CD4-positive, alpha-beta memory T cell (primary cell): ENCODE measurements around the gene BRINP2. TPM values are rescaled to one million over a fixed set of nuclear protein-coding genes. Genes with fewer than 3 reads are reported as not detected.

Experiments
- CTCF ChIA-PET: fragments of 350-600 bp; sonication (Branson Sonifier 250); formaldehyde crosslinking; loops from one replicate; lab custom pipeline; 2021; ENCODE audit warnings: inconsistent platforms; ENCODE audit not compliant: partially characterized antibody; lab: Charles Lee
- POLR2A ChIA-PET: fragments of 350-600 bp; sonication (Branson Sonifier 250); formaldehyde crosslinking; loops from one replicate; lab custom pipeline; 2021; ENCODE audit not compliant: partially characterized antibody; lab: Charles Lee
- DNase-seq, 5 donors: peaks; one replicate each; pipeline versions ENCODE4 v3.0.0 to v3.0.0-alpha.2; 2020 to 2022; ENCODE audit warnings: mixed read lengths in 1 of 5
- H3K27ac ChIP-seq: one replicate; pipeline ENCODE4 v1.7.0; 2013; ENCODE audit warnings: low read depth, low read length
- H3K27me3 ChIP-seq: 2 replicates; pipeline ENCODE4 v1.7.0; 2013; ENCODE audit warnings: mild to moderate bottlenecking, low read length, moderate library complexity; ENCODE audit not compliant: insufficient read depth
- H3K36me3 ChIP-seq: 2 replicates; pipeline ENCODE4 v1.7.0; 2013; ENCODE audit warnings: mild to moderate bottlenecking, low read length, moderate library complexity; ENCODE audit not compliant: insufficient read depth
- H3K4me1 ChIP-seq: 2 replicates; pipeline ENCODE4 v1.7.0; 2013; ENCODE audit warnings: mild to moderate bottlenecking, low read length, moderate library complexity; ENCODE audit not compliant: insufficient read depth
- H3K4me3 ChIP-seq, 2 donors: one replicate each; pipeline ENCODE4 v1.7.0; 2013; ENCODE audit warnings: low read length in 2 of 2, mild to moderate bottlenecking in 1 of 2
- H3K9me3 ChIP-seq, 2 donors: one replicate each; pipeline ENCODE4 v1.7.0; 2013; ENCODE audit warnings: low read length in 2 of 2, control low read depth in 1 of 2; ENCODE audit not compliant: control insufficient read depth in 1 of 2
- H3K27ac Mint-ChIP-seq, 7 donors: one replicate each; pipeline ENCODE4 v1.8.0; 2020 to 2021; ENCODE audit warnings: mixed read lengths in 7 of 7, mild to moderate bottlenecking in 6 of 7, inconsistent platforms in 3 of 7, moderate library complexity in 3 of 7
- H3K27me3 Mint-ChIP-seq, 2 donors: one replicate each; pipeline ENCODE4 v1.8.0; 2020 to 2021; ENCODE audit warnings: mixed read lengths in 2 of 2
- H3K36me3 Mint-ChIP-seq, 2 donors: one replicate each; pipeline ENCODE4 v1.8.0; 2020 to 2021; ENCODE audit warnings: mixed read lengths in 2 of 2, inconsistent platforms in 1 of 2, mild to moderate bottlenecking in 1 of 2
- H3K4me1 Mint-ChIP-seq, 4 donors: one replicate each; pipeline ENCODE4 v1.8.0; 2020 to 2021; ENCODE audit warnings: mixed read lengths in 4 of 4, mild to moderate bottlenecking in 1 of 4
- H3K4me3 Mint-ChIP-seq, 8 donors: one replicate each; pipeline ENCODE4 v1.8.0; 2020 to 2021; ENCODE audit warnings: mixed read lengths in 8 of 8, mild to moderate bottlenecking in 7 of 8, moderate library complexity in 6 of 8, inconsistent platforms in 3 of 8
- H3K9me3 Mint-ChIP-seq, 8 donors: one replicate each; pipeline ENCODE4 v1.8.0; 2020 to 2021; ENCODE audit warnings: mixed read lengths in 8 of 8, mild to moderate bottlenecking in 5 of 8, inconsistent platforms in 3 of 8, moderate library complexity in 1 of 8
- intact Hi-C: fragments of 100-400 bp; cut with micrococcal nuclease; formaldehyde crosslinking; loops from one replicate; pipeline ENCODE4 v1.15.1; 2023
- polyA plus RNA-seq, 2 donors: library from polyadenylated mRNA; unstranded; fragments of 300-500 nt; fragmentation: Illumina TruSeq; gene quantifications; one replicate each; pipeline ENCODE4 v1.2.3, GENCODE V29; 2021
- total RNA-seq, 2 experiments: library from RNA; stranded (reverse); gene quantifications; one replicate each; pipeline ENCODE4 v1.2.3, GENCODE V29; 2021

Gene BRINP2
- total and polyA plus RNA-seq, 4 experiments from 2014 or later: not detected

DNA sequence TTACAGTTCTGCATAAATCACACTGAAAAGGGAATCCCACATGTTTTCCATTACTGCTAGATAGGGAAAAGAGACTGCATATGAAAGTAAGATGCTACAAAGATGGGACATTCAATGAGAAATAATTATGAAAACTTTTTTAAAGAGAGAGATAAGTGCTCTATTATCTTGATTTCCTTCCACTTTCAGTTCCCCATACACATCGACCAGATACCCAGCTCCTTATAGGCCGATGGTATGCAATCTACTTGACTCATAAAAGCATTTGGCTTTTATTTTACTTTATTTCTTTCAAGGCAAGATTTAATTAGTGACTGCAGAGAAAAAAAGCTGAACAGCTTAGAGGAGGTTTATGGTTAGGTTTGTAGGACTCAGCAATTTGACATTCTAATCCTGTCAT is 13.1 kb downstream of the BRINP2 start:
- CTCF ChIA-PET: no interaction called here
- Mint-ChIP-seq H3K4me1 (peaks cover 5 to 18% (median 8%) of the 10 kb centered on the region in 4 donors), H3K27me3 (peaks cover 9 to 13% of the 10 kb centered on the region in 2 donors), H3K9me3 (peaks cover 0 to 9% (median 1%) of the 10 kb centered on the region in 8 donors), H3K4me3 (no peak overlapping the region), H3K36me3 (no peaks in the 10 kb centered on the region), H3K27ac (no peak overlapping the region)
- DNase-seq: no peak
- Histone ChIP-seq H3K27ac (no peak overlapping the region), H3K36me3 (no peaks in the 10 kb centered on the region), H3K9me3 (no peaks in the 10 kb centered on the region), H3K4me1 (no peaks in the 10 kb centered on the region), H3K4me3 (no peak overlapping the region), H3K27me3 (no peaks in the 10 kb centered on the region)
- POLR2A ChIA-PET: no interaction called here
- intact Hi-C loops: no loop called here

DNA sequence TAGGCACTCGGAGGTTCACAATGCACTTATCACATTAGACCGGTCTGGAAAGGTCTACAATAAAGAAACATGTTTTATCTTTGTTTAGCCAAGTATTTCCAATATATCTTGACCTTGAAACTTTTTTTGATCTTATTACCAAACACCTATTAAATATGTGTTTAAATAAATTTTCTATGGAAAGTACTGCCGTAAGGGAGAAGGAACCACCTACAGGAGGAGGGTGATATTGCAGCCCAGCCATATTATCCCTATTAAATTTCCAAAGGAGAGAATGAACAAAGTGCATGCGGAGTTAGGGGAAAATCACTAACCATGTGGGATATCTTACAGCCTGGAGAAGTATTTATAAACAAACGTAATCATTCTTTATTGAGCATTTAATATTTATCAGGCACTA is 14.5 kb downstream of the BRINP2 start:
- Mint-ChIP-seq H3K9me3 (peaks cover 0 to 9% (median 1%) of the 10 kb centered on the region in 8 donors), H3K27ac (no peak overlapping the region), H3K27me3 (peaks cover 7 to 11% of the 10 kb centered on the region in 2 donors), H3K4me3 (no peak overlapping the region), H3K4me1 (peaks cover 5 to 18% (median 8%) of the 10 kb centered on the region in 4 donors), H3K36me3 (no peaks in the 10 kb centered on the region)
- DNase-seq: no peak
- ChIA-PET CTCF (no interaction called here), POLR2A (no interaction called here)
- intact Hi-C loops: no loop called here
- Histone ChIP-seq H3K4me1 (no peaks in the 10 kb centered on the region), H3K27me3 (no peaks in the 10 kb centered on the region), H3K9me3 (no peaks in the 10 kb centered on the region), H3K27ac (no peak overlapping the region), H3K4me3 (no peak overlapping the region), H3K36me3 (no peaks in the 10 kb centered on the region)

DNA sequence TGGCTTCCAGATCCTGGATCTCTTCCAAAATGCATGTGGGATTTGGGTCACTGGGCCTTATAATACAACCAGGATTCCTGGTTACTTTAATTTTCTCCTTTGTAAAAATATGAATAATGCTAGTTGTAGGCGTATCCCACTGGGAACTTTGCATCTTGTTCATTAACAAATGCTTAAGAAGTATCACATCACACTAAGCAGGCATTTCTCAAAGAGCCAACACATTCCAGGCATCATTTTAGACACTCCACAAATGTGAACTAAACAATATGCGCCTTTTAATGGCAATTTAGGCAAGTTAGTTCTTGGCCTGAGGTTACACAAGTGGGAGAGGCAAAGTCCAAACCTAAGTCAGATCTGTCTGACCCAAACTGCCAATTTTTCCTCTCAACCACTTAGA is 15.9 kb downstream of the BRINP2 start:
- CTCF ChIA-PET: no interaction called here
- Mint-ChIP-seq H3K27me3 (peaks cover 6 to 8% of the 10 kb centered on the region in 2 donors), H3K36me3 (no peaks in the 10 kb centered on the region), H3K4me3 (no peak overlapping the region), H3K4me1 (peaks cover 5 to 10% (median 5%) of the 10 kb centered on the region in 4 donors), H3K27ac (no peak overlapping the region), H3K9me3 (peaks cover 0 to 9% (median 1%) of the 10 kb centered on the region in 8 donors)
- Histone ChIP-seq H3K4me3 (no peak overlapping the region), H3K36me3 (no peaks in the 10 kb centered on the region), H3K9me3 (no peaks in the 10 kb centered on the region), H3K27me3 (no peaks in the 10 kb centered on the region), H3K4me1 (no peaks in the 10 kb centered on the region), H3K27ac (no peak overlapping the region)
- intact Hi-C loops: no loop called here
- POLR2A ChIA-PET: no interaction called here
- DNase-seq: no peak

DNA sequence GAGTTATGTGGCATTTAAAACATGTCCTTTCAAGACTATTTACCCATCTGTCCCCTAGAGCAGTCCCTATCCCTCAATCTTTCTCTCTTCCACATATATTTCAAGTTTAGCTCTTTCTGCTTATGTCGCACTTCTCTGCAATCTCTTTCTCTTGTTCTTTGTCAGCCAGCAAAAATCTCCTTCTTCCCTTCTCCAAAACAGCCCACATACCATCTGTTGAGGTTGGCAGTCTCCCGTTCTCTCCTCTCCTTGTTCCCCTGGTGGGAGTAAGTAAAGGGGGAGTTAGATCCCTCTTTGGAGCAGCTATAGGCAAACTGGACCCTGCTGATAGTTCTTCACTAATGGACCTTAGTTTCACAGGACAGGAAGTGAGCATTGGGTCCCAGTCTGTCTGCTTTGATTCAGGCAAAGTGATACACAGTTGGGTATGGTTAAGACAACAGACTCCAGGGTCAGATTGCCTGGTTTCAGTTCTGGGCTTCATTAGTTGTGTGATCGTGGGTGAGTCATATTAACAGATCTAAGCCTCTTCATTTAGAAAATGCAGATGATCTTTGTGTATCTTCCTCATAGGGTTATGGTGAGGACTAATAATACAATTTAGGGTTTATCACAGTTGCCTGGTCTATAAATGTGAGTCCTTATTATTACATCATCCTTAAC is 19.7 kb downstream of the BRINP2 start:
- Histone ChIP-seq H3K27ac (no peak overlapping the region), H3K36me3 (no peaks in the 10 kb centered on the region), H3K4me1 (no peaks in the 10 kb centered on the region), H3K9me3 (no peaks in the 10 kb centered on the region), H3K4me3 (no peak overlapping the region), H3K27me3 (no peaks in the 10 kb centered on the region)
- Mint-ChIP-seq H3K4me1 (no peaks in the 10 kb centered on the region), H3K27ac (no peak overlapping the region), H3K27me3 (peaks cover 0 to 1% of the 10 kb centered on the region in 2 donors), H3K36me3 (no peaks in the 10 kb centered on the region), H3K4me3 (no peak overlapping the region), H3K9me3 (peaks cover 0 to 11% (median 2%) of the 10 kb centered on the region in 8 donors)
- ChIA-PET CTCF (no interaction called here), POLR2A (no interaction called here)
- no peak for DNase-seq
- intact Hi-C loops: no loop called here

DNA sequence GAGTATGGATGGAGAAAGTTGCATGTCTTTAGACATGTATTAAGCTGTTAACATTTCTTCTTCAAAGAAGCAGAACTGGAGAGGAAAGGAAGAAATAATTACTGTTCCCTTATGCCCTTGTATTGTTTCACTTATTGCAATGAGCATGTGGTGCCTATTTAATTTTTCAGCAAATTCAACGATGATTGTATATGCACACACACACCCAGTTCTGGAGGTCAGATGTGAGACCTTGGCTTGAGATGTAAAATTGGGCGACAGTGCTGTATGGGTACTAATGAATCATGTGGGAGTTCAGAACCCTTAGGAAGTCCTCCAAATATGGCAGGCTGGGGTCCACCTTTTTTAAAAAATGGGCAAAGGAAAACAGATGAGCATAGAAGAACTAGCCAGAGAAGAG is 27.5 kb downstream of the BRINP2 start:
- Histone ChIP-seq H3K27ac (no peak overlapping the region), H3K9me3 (no peaks in the 10 kb centered on the region), H3K4me3 (no peak overlapping the region), H3K27me3 (no peaks in the 10 kb centered on the region), H3K36me3 (no peaks in the 10 kb centered on the region), H3K4me1 (no peaks in the 10 kb centered on the region)
- Mint-ChIP-seq H3K36me3 (no peaks in the 10 kb centered on the region), H3K4me3 (no peak overlapping the region), H3K27ac (no peak overlapping the region), H3K9me3 (peaks cover 0 to 14% (median 4%) of the 10 kb centered on the region in 8 donors), H3K4me1 (no peaks in the 10 kb centered on the region), H3K27me3 (no peaks in the 10 kb centered on the region)
- intact Hi-C loops: no loop called here
- POLR2A ChIA-PET: no interaction called here
- no peak for DNase-seq
- CTCF ChIA-PET: no interaction called here

DNA sequence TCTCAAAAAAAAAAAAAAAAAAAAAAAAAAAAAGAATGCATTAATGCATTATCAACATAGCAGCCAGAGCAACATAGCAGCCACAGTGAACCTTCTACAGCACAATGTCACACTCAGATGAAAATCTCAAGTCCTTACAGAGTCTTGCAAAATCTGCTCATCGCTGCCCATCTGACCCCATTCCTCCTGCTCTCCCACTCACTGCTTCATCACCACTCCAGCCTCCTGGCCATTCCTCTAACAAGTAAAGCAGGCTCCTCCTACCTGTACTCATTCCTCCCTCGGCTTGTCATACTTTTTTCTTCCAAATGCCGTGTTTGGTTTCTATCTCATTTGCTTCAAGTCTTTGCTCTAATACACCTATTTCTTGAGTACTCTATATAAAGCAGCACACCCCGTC is 29.5 kb downstream of the BRINP2 start:
- Histone ChIP-seq H3K27ac (no peak overlapping the region), H3K4me1 (no peaks in the 10 kb centered on the region), H3K9me3 (no peaks in the 10 kb centered on the region), H3K27me3 (no peaks in the 10 kb centered on the region), H3K4me3 (no peak overlapping the region), H3K36me3 (no peaks in the 10 kb centered on the region)
- H3K9me3 Mint-ChIP-seq: peaks cover 2 to 17% (median 5%) of the 10 kb centered on the region in 8 donors
- intact Hi-C loops: no loop called here
- no peak overlapping the region for H3K27ac Mint-ChIP-seq
- DNase-seq: no peak
- no peaks in the 10 kb centered on the region for H3K27me3 Mint-ChIP-seq
- CTCF ChIA-PET: no interaction called here
- H3K4me3 Mint-ChIP-seq: no peak overlapping the region
- H3K36me3 Mint-ChIP-seq: no peaks in the 10 kb centered on the region
- POLR2A ChIA-PET: no interaction called here
- no peaks in the 10 kb centered on the region for H3K4me1 Mint-ChIP-seq

DNA sequence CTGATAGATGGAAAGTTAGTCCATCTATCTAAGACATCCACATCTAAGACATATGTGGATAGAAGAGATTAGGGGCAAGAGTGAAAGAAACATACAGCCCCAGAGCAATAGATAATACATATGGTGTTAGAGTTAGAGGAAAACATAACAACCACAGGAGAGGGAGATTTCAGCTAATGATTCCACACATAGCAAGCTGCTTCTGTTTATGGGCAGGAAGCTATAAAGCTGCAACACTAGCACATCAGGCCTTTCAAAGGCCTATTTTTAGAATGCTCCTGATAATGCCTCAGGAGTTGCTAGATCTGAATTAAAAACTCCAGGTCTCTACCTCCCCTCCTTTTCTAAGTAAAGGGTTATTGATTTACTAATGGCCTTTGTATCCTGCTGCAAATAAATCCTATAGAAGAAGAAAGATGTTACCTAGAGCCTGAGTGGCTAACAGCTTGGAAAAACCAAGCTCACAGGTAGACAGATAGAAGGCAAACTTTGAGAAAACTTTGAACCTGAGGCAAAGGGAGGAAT is 36.1 kb downstream of the BRINP2 start:
- Histone ChIP-seq H3K27me3 (no peaks in the 10 kb centered on the region), H3K4me1 (no peaks in the 10 kb centered on the region), H3K27ac (no peak overlapping the region), H3K36me3 (no peaks in the 10 kb centered on the region), H3K9me3 (no peaks in the 10 kb centered on the region), H3K4me3 (no peak overlapping the region)
- H3K27me3 Mint-ChIP-seq: no peaks in the 10 kb centered on the region
- H3K4me1 Mint-ChIP-seq: no peaks in the 10 kb centered on the region
- H3K27ac Mint-ChIP-seq: no peak overlapping the region
- no peaks in the 10 kb centered on the region for H3K36me3 Mint-ChIP-seq
- ChIA-PET CTCF (no interaction called here), POLR2A (no interaction called here)
- H3K9me3 Mint-ChIP-seq: peaks cover 0 to 8% (median 3%) of the 10 kb centered on the region in 8 donors
- intact Hi-C loops: no loop called here
- no peak for DNase-seq
- no peak overlapping the region for H3K4me3 Mint-ChIP-seq
